ENCODE results near the gene DPYSL3. TPM values are rescaled to one million over a fixed set of nuclear protein-coding genes. Genes with fewer than 3 reads are reported as not detected.
A peak's percentile ranks its signal among the peaks of the same experiment; 100 is the strongest.

Gene DPYSL3
- total RNA-seq, 4 donors from 2014 or later = 175 to 475 (median 290) TPM

DNA sequence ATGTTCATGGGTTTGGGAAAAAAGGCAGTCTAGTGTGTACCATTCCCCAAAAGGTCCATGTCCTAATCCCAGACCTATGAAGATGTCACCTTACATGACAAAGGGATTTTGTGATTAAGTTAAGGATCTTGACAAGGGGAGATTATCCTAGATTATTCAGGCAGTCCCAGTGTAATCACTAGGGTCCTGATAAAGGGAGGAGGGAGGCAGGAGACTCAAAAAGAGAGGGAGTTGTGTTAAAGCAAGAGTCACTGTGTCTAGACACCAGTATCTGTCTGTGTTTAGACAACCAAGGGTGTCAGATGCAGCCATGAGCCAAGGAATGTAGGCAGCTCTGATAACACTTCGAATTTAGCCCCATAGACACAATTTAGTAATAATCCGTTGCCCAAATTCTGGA lies 49.5 kb downstream of the DPYSL3 start:
- ATAC-seq = no peak
- H3K4me1 ChIP-seq = peaks cover 5 to 38% (median 6%) of the 10 kb centered on the region in 3 donors
- peak overlapping the region in 3 of 4 donors; percentile 50 to 94 (median 73) for H3K27ac ChIP-seq
- WGBS, 2 donors (ENCODE audit: low coverage in 1 of 2) = 100% methylated on average over 1 to 2 of the region's 2 CpGs
- no peak overlapping the region for H3K4me3 ChIP-seq
- no peaks in the 10 kb centered on the region for H3K9me3 ChIP-seq
- no peaks in the 10 kb centered on the region for H3K36me3 ChIP-seq
- H3K27me3 ChIP-seq = no peaks in the 10 kb centered on the region
- TF ChIP-seq EP300 (IDR thresholded peaks at IDR 0.05) (no peak), CTCF (IDR thresholded peaks at IDR 0.05) (no peak)

DNA sequence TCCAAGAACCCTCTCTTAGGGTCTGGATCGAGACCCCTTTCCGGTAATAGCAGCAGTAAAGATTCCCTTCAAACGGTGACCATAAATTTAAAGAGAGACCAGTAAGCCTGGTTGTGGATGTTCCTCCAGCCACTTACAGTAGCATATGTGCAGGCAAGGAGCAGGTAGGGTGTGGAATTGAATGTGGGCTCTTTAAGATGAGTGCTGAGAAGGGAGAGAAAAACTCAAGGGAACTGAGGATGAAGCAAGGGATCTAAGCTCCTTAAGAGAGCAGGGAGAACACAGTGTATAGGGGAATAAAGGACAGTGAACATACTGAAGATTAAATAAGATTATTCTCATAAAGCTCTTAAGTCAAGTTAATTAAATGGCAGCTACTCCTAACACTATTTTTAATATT lies 51.3 kb downstream of the DPYSL3 start:
- WGBS, 2 donors (ENCODE audit: low coverage in 1 of 2) = 97 to 100% methylated on average over 1 to 3 of the region's 3 CpGs
- H3K27ac ChIP-seq = peak overlapping the region; percentile 19 to 98 (median 72)

GRCh38 chr5:147455822-147456450 lies 53.9 kb downstream of the DPYSL3 start:
- no peak for ATAC-seq
- TF ChIP-seq CTCF (IDR thresholded peaks at IDR 0.05) (no peak), POLR2A (IDR thresholded peaks at IDR 0.05) (no peak), EP300 (IDR thresholded peaks at IDR 0.05) (no peak), POLR2AphosphoS5 (IDR thresholded peaks at IDR 0.05) (no peak)
- no peaks in the 10 kb centered on the region for H3K27me3 ChIP-seq
- H3K27ac ChIP-seq = peak overlapping the region; percentile 83 to 98 (median 90)
- H3K4me3 ChIP-seq = no peak overlapping the region
- no peaks in the 10 kb centered on the region for H3K9me3 ChIP-seq
- H3K36me3 ChIP-seq = no peaks in the 10 kb centered on the region
- WGBS, 2 donors (ENCODE audit: low coverage in 1 of 2) = 0% methylated on average over 1 of the region's 1 CpG
- H3K4me1 ChIP-seq = peaks cover 5 to 52% (median 6%) of the 10 kb centered on the region in 3 donors

More for the DNA sequence above, 51.3 kb downstream of the DPYSL3 start:
- Histone ChIP-seq H3K27me3 (no peaks in the 10 kb centered on the region), H3K9me3 (no peaks in the 10 kb centered on the region), H3K36me3 (no peaks in the 10 kb centered on the region), H3K4me3 (no peak overlapping the region), H3K4me1 (peaks cover 5 to 42% (median 6%) of the 10 kb centered on the region in 3 donors)
- ATAC-seq = no peak
- TF ChIP-seq EP300 (IDR thresholded peaks at IDR 0.05) (no peak), CTCF (IDR thresholded peaks at IDR 0.05) (no peak), POLR2A (IDR thresholded peaks at IDR 0.05) (no peak), POLR2AphosphoS5 (IDR thresholded peaks at IDR 0.05) (no peak)

DNA sequence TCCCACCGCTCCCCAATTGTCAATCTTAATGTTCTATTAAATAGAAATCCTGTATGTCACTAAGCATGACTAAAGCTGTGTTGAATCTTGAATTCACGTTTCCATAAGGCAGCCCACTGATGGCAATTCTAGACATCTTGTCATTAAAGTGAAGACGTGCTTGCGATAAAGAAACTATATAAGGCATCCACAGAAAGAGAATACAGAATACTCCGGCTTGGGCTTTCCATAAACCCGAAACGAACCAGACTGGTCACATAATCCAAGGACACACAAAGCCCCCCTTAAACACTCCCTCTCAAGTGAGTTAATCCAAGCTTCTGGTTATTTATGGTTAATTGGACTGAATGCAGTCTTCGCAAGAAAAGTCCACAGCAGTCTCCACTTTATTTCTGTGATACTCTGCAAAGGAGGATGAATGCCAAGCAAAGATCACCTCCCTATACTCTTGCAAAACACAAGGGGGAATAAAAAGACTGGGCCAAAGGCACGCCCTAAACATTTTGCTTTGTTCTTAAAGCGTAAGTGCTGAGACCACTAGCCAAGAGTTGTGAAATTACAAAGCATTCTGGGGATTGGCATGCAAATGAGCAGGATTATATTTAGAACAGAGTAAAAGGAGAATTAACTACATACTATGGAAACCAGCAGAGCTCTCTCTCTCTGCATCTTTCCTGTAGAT lies 54.7 kb downstream of the DPYSL3 start:
- peak; percentile 75 for ATAC-seq
- peak overlapping the region; percentile 83 to 91 for H3K4me3 ChIP-seq
- WGBS, 2 donors (ENCODE audit: low coverage in 1 of 2) = 12 to 26% methylated on average over 9 to 10 of the region's 10 CpGs
- TF ChIP-seq POLR2AphosphoS5 (IDR thresholded peaks at IDR 0.05) (peak; percentile 90), POLR2A (IDR thresholded peaks at IDR 0.05) (no peak), EP300 (IDR thresholded peaks at IDR 0.05) (no peak), CTCF (IDR thresholded peaks at IDR 0.05) (peak in 2 of 4 experiments; percentile 28 to 48)
- H3K27ac ChIP-seq = peak overlapping the region; percentile 83 to 98 (median 90)
- H3K27me3 ChIP-seq = no peaks in the 10 kb centered on the region
- no peaks in the 10 kb centered on the region for H3K36me3 ChIP-seq
- H3K9me3 ChIP-seq = no peaks in the 10 kb centered on the region
- peaks cover 5 to 60% (median 6%) of the 10 kb centered on the region in 3 donors for H3K4me1 ChIP-seq

All from gastroesophageal sphincter (tissue), 4 donors.